Colonic mucosa (tissue), 4 donors: ENCODE data around the gene TYW1B. TPM values are rescaled to one million over a fixed set of nuclear protein-coding genes. Genes with fewer than 3 reads are reported as not detected.
"Not testable (repeated sequence)": the region's sequence is repeated elsewhere in the genome, so short reads cannot be mapped to it uniquely, and the experiment has no call there.

ENCODE experiments used
- DNase-seq: peaks from one replicate; pipeline ENCODE4 v3.0.0-alpha.2; 2020
- H3K27ac ChIP-seq: fragments of 200-600 bp; one replicate; pipeline ENCODE4 v1.8.0; 2021
- H3K27me3 ChIP-seq: fragments of 200-600 bp; one replicate; pipeline ENCODE4 v1.8.0; 2021
- H3K36me3 ChIP-seq: fragments of 200-600 bp; one replicate; pipeline ENCODE4 v1.8.0; 2021
- H3K4me1 ChIP-seq: fragments of 200-600 bp; one replicate; pipeline ENCODE4 v1.8.0; 2021; ENCODE audit warnings: mild to moderate bottlenecking
- H3K4me3 ChIP-seq: fragments of 200-600 bp; one replicate; pipeline ENCODE4 v1.8.0; 2021
- H3K9ac ChIP-seq, 2 donors: one replicate each; pipeline ENCODE4 v1.7.0; 2013; ENCODE audit warnings: control low read depth in 2 of 2, low read depth in 2 of 2, low read length in 2 of 2
- H3K9me3 ChIP-seq: fragments of 200-600 bp; one replicate; pipeline ENCODE4 v1.8.0; 2021
- CTCF ChIP-seq: fragments of 200-600 bp; IDR thresholded peaks from one replicate; pipeline ENCODE4 v1.8.0; 2022; ENCODE audit warnings: antibody characterized with exemption, mild to moderate bottlenecking
- intact Hi-C: fragments of 100-400 bp; cut with DNase I; formaldehyde crosslinking; loops from one replicate; pipeline ENCODE4 v1.14.1; 2022
- total RNA-seq, 2 donors: library from RNA; stranded (reverse); fragmentation: NEBNext Ultra II Directional in 1 of 2; extraction: Animal tissue kit (Norgen Biotek cat#: 25700) in 1 of 2; gene quantifications; one replicate each; pipeline ENCODE4 v1.2.1, GENCODE V29; 2021
- donor health status: healthy.
- donor health status: DM: no; HTN: no; CAD: no.
- donor health status: DM: no; HTN: no; CAD: no.

TYW1B gene
- total RNA-seq, 2 donors from 2014 or later = 1.9 to 8.9 TPM

GRCh38 chr7:72605863-72606431 is 222.1 kb downstream of the TYW1B start:
- H3K36me3 ChIP-seq, H3K4me1 ChIP-seq, H3K9ac ChIP-seq, intact Hi-C loops, H3K27ac ChIP-seq, H3K27me3 ChIP-seq, H3K4me3 ChIP-seq, H3K9me3 ChIP-seq, DNase-seq: not testable (repeated sequence)

GRCh38 chr7:72604771-72605611 is 223.0 kb downstream of the TYW1B start:
- H3K9me3 ChIP-seq, intact Hi-C loops, H3K27ac ChIP-seq, H3K27me3 ChIP-seq, H3K4me3 ChIP-seq, H3K36me3 ChIP-seq, DNase-seq, H3K4me1 ChIP-seq, H3K9ac ChIP-seq: not testable (repeated sequence)

DNA sequence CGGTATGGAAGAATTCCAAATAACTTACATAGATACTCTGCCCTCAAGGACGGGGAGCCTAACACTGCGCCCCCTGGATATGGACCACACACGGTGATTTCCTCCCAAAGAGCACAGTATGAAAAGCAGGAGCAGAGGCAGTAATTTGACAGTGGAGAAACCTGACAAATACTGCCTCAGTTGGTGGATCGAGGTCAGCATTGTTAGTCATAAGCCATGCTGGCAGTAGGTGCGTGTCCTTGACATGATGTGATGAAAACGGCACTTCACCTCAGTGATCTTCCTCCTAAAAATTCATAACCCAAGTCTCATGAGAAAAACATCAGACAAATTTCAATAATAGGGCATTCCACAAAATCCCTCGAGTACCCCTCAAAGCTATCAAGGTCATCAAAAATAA is 224.5 kb downstream of the TYW1B start:
- H3K4me3 ChIP-seq, H3K36me3 ChIP-seq, intact Hi-C loops, H3K9ac ChIP-seq, H3K27ac ChIP-seq, H3K4me1 ChIP-seq, H3K27me3 ChIP-seq, DNase-seq, H3K9me3 ChIP-seq: not testable (repeated sequence)

DNA sequence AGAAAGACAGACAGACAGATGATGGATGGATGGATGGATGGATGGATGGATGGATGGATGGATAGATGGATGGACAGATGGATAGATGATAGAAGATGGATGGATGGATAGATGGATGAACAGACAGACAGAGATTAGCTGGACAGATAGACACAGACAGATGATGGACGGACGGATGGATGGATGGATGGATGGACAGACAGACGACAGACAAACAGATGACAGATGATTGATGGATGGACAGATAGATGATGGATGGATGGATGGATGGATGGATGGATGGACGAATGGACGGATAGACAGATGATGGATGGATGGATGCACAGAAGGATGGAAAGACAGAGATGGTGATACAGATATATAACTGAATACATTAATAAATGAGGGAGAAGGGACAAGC is 224.9 kb downstream of the TYW1B start:
- no peak for TF ChIP-seq CTCF
- no peak overlapping the region for H3K9ac ChIP-seq
- intact Hi-C loops = no loop called here

GRCh38 chr7:72601683-72602082 is 226.3 kb downstream of the TYW1B start:
- intact Hi-C loops, H3K27me3 ChIP-seq, H3K4me1 ChIP-seq, H3K27ac ChIP-seq, DNase-seq, H3K9me3 ChIP-seq, H3K4me3 ChIP-seq, H3K9ac ChIP-seq, H3K36me3 ChIP-seq: not testable (repeated sequence)

More for the DNA sequence above, 224.9 kb downstream of the TYW1B start:
- H3K4me1 ChIP-seq = no peaks in the 10 kb centered on the region
- H3K4me3 ChIP-seq = no peak overlapping the region
- H3K27me3 ChIP-seq = no peaks in the 10 kb centered on the region
- H3K27ac ChIP-seq = no peak overlapping the region
- H3K9me3 ChIP-seq = no peaks in the 10 kb centered on the region
- DNase-seq = no peak
- H3K36me3 ChIP-seq = no peaks in the 10 kb centered on the region

DNA sequence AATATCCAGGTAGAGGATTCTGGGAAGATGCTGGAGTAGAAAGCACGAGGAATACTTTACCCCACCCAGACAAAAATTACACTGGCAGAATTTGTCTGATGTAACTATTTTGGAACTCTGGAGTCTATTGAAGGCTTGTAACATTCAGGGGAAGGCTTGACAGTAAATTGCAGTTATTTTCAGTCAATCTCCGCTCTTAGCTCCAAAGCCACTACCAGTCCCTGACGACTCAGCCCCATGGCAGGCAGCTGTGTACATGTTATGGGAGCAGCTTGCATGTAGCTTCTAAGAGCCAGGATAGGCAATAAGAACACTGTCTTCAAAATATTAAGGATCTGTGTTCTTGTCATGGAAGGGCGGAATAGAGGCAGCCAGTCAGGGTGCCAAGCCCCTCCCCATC is 238.0 kb downstream of the TYW1B start:
- H3K9ac ChIP-seq, H3K36me3 ChIP-seq, H3K9me3 ChIP-seq, DNase-seq, H3K4me3 ChIP-seq, intact Hi-C loops, H3K4me1 ChIP-seq, H3K27ac ChIP-seq, H3K27me3 ChIP-seq: not testable (repeated sequence)

GRCh38 chr7:72587267-72587666 is 240.7 kb downstream of the TYW1B start:
- DNase-seq, H3K9me3 ChIP-seq, H3K27ac ChIP-seq, H3K27me3 ChIP-seq, intact Hi-C loops, H3K4me1 ChIP-seq, H3K4me3 ChIP-seq, H3K9ac ChIP-seq, H3K36me3 ChIP-seq: not testable (repeated sequence)

DNA sequence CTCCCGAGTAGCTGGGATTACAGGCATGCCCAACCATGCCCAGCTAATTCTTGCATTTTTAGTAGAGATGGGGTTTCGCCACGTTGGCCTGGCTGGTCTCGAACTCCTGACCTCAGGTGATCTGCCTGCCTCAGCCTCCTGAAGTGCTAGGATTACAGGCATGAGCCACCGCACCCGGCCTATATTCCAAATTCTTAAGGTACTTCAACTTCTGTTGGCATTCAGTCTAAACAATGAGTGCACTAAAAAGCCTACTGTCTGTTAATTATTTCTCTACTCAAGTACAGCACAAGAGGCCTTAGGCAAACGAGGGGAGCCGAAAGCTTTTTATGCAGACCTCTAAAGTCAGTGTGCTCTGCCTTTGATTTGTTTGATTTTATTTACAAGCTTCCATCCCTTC is 243.4 kb downstream of the TYW1B start:
- H3K36me3 ChIP-seq, H3K4me3 ChIP-seq, intact Hi-C loops, DNase-seq, H3K4me1 ChIP-seq, H3K9ac ChIP-seq, H3K27me3 ChIP-seq, H3K27ac ChIP-seq, H3K9me3 ChIP-seq: not testable (repeated sequence)

DNA sequence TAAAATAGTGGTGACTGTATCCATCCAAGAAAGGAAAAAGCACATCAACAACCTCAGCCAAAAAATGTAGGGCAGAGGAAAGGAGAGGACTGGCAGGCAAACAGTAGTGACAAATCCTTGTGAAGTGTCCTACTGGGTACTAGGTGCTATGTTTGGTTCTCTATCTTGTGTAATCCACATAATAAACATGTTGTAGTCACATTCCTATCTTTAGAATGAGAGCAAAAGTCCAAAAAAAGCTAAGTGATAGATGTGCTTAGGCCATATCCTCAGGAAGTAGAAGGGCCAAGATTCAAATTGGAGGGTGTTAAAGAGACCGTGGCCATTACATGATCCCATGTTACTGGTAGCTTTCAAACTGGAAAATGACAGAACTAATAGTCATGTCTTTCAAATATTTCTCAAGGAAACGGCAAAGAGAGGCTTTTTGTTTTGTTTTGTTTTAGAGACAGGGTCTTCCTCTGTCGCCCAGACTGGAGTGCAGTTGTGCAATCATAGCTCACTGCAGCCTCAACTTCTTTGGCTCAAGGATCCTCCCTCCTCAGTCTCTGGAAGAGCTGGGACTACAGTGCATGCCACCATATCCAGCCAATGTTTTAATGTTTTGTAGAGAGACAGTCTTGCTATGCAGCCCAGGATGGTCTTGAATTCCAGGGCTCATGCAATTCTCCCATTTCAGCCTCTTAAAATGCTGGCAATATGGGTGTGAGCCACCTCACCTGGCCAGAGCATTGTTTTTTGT is 244.2 kb downstream of the TYW1B start:
- H3K27ac ChIP-seq, H3K9ac ChIP-seq, H3K4me3 ChIP-seq, intact Hi-C loops, DNase-seq, H3K27me3 ChIP-seq, H3K36me3 ChIP-seq, H3K4me1 ChIP-seq, H3K9me3 ChIP-seq: not testable (repeated sequence)

GRCh38 chr7:72580142-72580770 is 247.7 kb downstream of the TYW1B start:
- H3K9ac ChIP-seq = not testable (repeated sequence)

More at GRCh38 chr7:72580142-72580770, 247.7 kb downstream of the TYW1B start:
- DNase-seq, H3K4me1 ChIP-seq, H3K27ac ChIP-seq, H3K36me3 ChIP-seq, intact Hi-C loops, H3K9me3 ChIP-seq, H3K27me3 ChIP-seq, H3K4me3 ChIP-seq: not testable (repeated sequence)
